ENCODE results near the gene SHANK3. TPM values are rescaled to one million over a fixed set of nuclear protein-coding genes. Genes with fewer than 3 reads are reported as not detected.
"Not testable (repeated sequence)": the region's sequence is repeated elsewhere in the genome, so short reads cannot be mapped to it uniquely, and the experiment has no call there.

SHANK3 gene
- total RNA-seq, 4 donors from 2014 or later = 8.6 to 101 (median 16.9) TPM

- peaks cover 0 to 16% of the 10 kb centered on the region in 2 donors for H3K27me3 ChIP-seq
- H3K9me3 ChIP-seq = no peaks in the 10 kb centered on the region
- H3K36me3 ChIP-seq = no peaks in the 10 kb centered on the region
- no peaks in the 10 kb centered on the region for H3K4me1 ChIP-seq
- TF ChIP-seq POLR2A (IDR thresholded peaks at IDR 0.05) (no peak), CTCF (IDR thresholded peaks at IDR 0.05) (no peak)
- intact Hi-C loops (cut with DNase I; ENCODE audit: low total_unique reads) = no loop called here
- no peak for DNase-seq
- no peak overlapping the region for H3K4me3 ChIP-seq
- peak overlapping the region in 1 of 2 donors; percentile 44 for H3K27ac ChIP-seq
Measured at GRCh38 chr22:50640857-50641647, 31.6 kb upstream of the SHANK3 start.

GRCh38 chr22:50641696-50642607 is 30.7 kb upstream of the SHANK3 start:
- intact Hi-C loops (cut with DNase I; ENCODE audit: low total_unique reads) = no loop called here
- peak; percentile 16 to 51 (median 24) for TF ChIP-seq CTCF (IDR thresholded peaks at IDR 0.05)
- TF ChIP-seq POLR2A (IDR thresholded peaks at IDR 0.05) = no peak
- peak in 1 of 2 donors; percentile 32 for DNase-seq
- Histone ChIP-seq H3K27ac (peak overlapping the region in 1 of 2 donors; percentile 44), H3K27me3 (peaks cover 0 to 16% of the 10 kb centered on the region in 2 donors), H3K4me1 (no peaks in the 10 kb centered on the region), H3K36me3 (no peaks in the 10 kb centered on the region), H3K4me3 (no peak overlapping the region), H3K9me3 (no peaks in the 10 kb centered on the region)

GRCh38 chr22:50643021-50643820 is 29.4 kb upstream of the SHANK3 start:
- H3K36me3 ChIP-seq; H3K4me3 ChIP-seq; DNase-seq; H3K27ac ChIP-seq; H3K9me3 ChIP-seq; intact Hi-C loops (cut with DNase I; ENCODE audit: low total_unique reads); H3K4me1 ChIP-seq: not testable (repeated sequence)
- peaks cover 0 to 21% of the 10 kb centered on the region in 2 donors for H3K27me3 ChIP-seq

GRCh38 chr22:50643821-50644101 is 28.9 kb upstream of the SHANK3 start:
- H3K27ac ChIP-seq; H3K4me3 ChIP-seq; intact Hi-C loops (cut with DNase I; ENCODE audit: low total_unique reads); H3K36me3 ChIP-seq; DNase-seq; H3K9me3 ChIP-seq; H3K4me1 ChIP-seq: not testable (repeated sequence)
- peaks cover 0 to 21% of the 10 kb centered on the region in 2 donors for H3K27me3 ChIP-seq

DNA sequence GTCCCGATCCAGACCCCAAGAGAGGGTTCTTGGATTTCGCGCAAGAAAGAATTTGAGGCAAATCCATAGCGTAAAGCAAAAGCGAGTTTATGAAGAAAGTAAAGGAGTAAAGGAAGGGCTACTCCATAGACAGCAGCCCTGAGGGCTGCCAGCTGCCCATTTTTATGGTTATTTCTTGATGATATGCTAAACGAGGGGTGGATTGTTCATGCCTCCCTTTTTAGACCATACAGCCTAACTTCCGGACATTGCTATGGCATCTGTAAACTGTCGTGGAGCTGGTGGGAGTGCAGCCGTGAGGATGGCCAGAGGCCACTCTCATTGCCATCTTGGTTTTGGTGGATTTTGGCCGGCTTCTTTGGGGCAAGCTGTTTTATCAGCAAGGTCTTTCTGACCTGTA is 19.4 kb upstream of the SHANK3 start:
- H3K9me3 ChIP-seq = no peaks in the 10 kb centered on the region
- H3K36me3 ChIP-seq = no peaks in the 10 kb centered on the region
- TF ChIP-seq POLR2A (IDR thresholded peaks at IDR 0.05) (no peak), CTCF (IDR thresholded peaks at IDR 0.05) (no peak)
- DNase-seq = no peak
- H3K27me3 ChIP-seq = no peaks in the 10 kb centered on the region
- H3K27ac ChIP-seq = no peak overlapping the region
- no peaks in the 10 kb centered on the region for H3K4me1 ChIP-seq
- no peak overlapping the region for H3K4me3 ChIP-seq
- intact Hi-C loops (cut with DNase I; ENCODE audit: low total_unique reads) = no loop called here

DNA sequence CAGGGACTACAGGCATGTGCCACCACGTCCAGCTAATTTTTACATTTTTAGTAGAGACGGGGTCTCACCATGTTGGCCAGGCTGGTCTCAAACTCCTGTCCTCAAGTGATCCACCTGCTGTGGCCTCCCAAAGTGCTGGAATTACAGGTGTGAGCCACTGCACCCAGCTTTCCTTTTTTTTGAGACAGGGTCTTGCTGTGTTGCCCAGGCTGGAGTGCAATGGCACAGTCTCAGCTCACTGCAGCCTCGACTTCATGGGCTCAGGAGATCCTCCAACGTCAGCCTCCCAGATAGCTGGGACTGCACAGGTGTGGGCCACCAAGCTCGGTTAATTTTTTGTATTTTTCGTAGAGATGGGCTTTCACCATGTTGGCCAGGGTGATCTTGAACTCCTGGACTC is 18.0 kb upstream of the SHANK3 start:
- H3K9me3 ChIP-seq; H3K27ac ChIP-seq; H3K36me3 ChIP-seq; H3K4me3 ChIP-seq; H3K4me1 ChIP-seq; DNase-seq; intact Hi-C loops (cut with DNase I; ENCODE audit: low total_unique reads); H3K27me3 ChIP-seq: not testable (repeated sequence)
